K562 (cell line): Measurements from ENCODE around the gene FHIT. TPM values are rescaled to one million over a fixed set of nuclear protein-coding genes. Genes with fewer than 3 reads are reported as not detected.

ENCODE experiments used
- ATAC-seq: fragments of 200-7000 bp; cut with Tn5 transposase; 3 replicates; pipeline ENCODE4 v1.9.1; 2020; ENCODE audit warnings: moderate library complexity
- BruUV-seq: library from RNA; stranded (reverse); fragments of 400-500 nt; replicated peaks from 2 replicates; lab custom pipeline; 2021; lab: Mats Ljungman, UMichigan
- CTCF ChIA-PET: fragments of 300-600 bp; formaldehyde crosslinking; extraction: SDS; loops from one replicate; lab custom pipeline; 2021; ENCODE audit warnings: low intra/inter-chr PET ratio; lab: Yijun Ruan, JAX
- POLR2A ChIA-PET: fragments of 300-600, 350-650 bp; sonication (Branson Sonifier 250); formaldehyde crosslinking; extraction: SDS; loops from one replicate; lab custom pipeline; 2021; ENCODE audit warnings: antibody characterized with exemption, inconsistent platforms; lab: Yijun Ruan, JAX
- DNase-seq, 4 experiments: peaks; one replicate each; pipeline versions ENCODE4 v3.0.0 to v3.0.0-alpha.2; 2011 to 2018; ENCODE audit warnings: low spot score in 3 of 4, mixed read lengths in 3 of 4; ENCODE audit errors: extremely low read depth in 1 of 4
- FAIRE-seq: peaks from 2 replicates; lab custom pipeline; 2011; peaks lifted over from hg19 to GRCh38; lab: Jason Lieb, UNC
- H2AFZ ChIP-seq: 2 replicates; pipeline ENCODE4 v1.6.0; 2011; ENCODE audit warnings: low read depth, low read length, control low read depth, inconsistent platforms
- H3K27ac ChIP-seq: fragments of 200-600 bp; 3 replicates; pipeline ENCODE4 v1.8.0; 2011; ENCODE audit warnings: low read depth, mild to moderate bottlenecking, control low read depth, inconsistent platforms, low read length, moderate library complexity, mixed read lengths; ENCODE audit errors: extremely low read depth
- H3K27me3 ChIP-seq, 2 experiments: fragments of 300-600 bp in 1 of 2; 2 replicates in 1 of 2; 3 replicates in 1 of 2; pipeline versions ENCODE4 v1.6.0 to v1.8.0; 2011; ENCODE audit warnings: inconsistent platforms in 2 of 2, low read length in 2 of 2, mild to moderate bottlenecking in 1 of 2, mixed read lengths in 1 of 2, moderate library complexity in 1 of 2; ENCODE audit not compliant: control insufficient read depth in 2 of 2, insufficient read depth in 2 of 2
- H3K36me3 ChIP-seq: fragments of 300-600 bp; 3 replicates; pipeline ENCODE4 v1.8.0; 2011; ENCODE audit warnings: mild to moderate bottlenecking, low read length, inconsistent platforms; ENCODE audit not compliant: control insufficient read depth, insufficient read depth
- H3K4me1 ChIP-seq, 2 experiments: fragments of 200-600 bp in 1 of 2; replicated peaks in 1 of 2; 2 replicates in 1 of 2; 3 replicates in 1 of 2; pipeline versions ENCODE4 v1.5.1 to v1.8.0; 2011; ENCODE audit warnings: inconsistent platforms in 2 of 2, low read length in 2 of 2, mild to moderate bottlenecking in 1 of 2, mixed read lengths in 1 of 2, moderate library complexity in 1 of 2; ENCODE audit not compliant: control insufficient read depth in 2 of 2, insufficient read depth in 2 of 2
- H3K4me2 ChIP-seq: 2 replicates; pipeline ENCODE4 v1.6.1; 2011; ENCODE audit warnings: low read length, control low read depth, inconsistent platforms, mixed read lengths; ENCODE audit not compliant: insufficient read depth
- H3K4me3 ChIP-seq: fragments of 200-600 bp; sonication (generic), shearing (Covaris generic); 2 replicates; pipeline ENCODE4 v1.5.1; 2016; ENCODE audit warnings: control low read depth, inconsistent platforms
- H3K79me2 ChIP-seq: fragments of 200-600 bp; 3 replicates; pipeline ENCODE4 v1.8.0; 2011; ENCODE audit warnings: low read length, inconsistent platforms; ENCODE audit not compliant: control insufficient read depth, insufficient read depth
- H3K9ac ChIP-seq, 2 experiments: 2 replicates each; pipeline versions ENCODE4 v1.6.0 to v1.6.1; 2011; ENCODE audit warnings: low read depth in 2 of 2, low read length in 2 of 2, control low read depth in 1 of 2, inconsistent platforms in 1 of 2, mild to moderate bottlenecking in 1 of 2, mixed read lengths in 1 of 2; ENCODE audit not compliant: insufficient read depth in 1 of 2
- H3K9me1 ChIP-seq: one replicate; pipeline ENCODE4 v1.6.0; 2011; ENCODE audit warnings: inconsistent platforms, mild to moderate bottlenecking, low read length, moderate library complexity; ENCODE audit not compliant: control insufficient read depth, insufficient read depth
- H3K9me3 ChIP-seq: replicated peaks from 2 replicates; pipeline ENCODE4 v1.5.1; 2011; ENCODE audit warnings: low read depth, low read length, inconsistent platforms; ENCODE audit not compliant: control insufficient read depth, insufficient read depth
- H4K20me1 ChIP-seq: replicated peaks from 2 replicates; pipeline ENCODE4 v1.6.1; 2011; ENCODE audit warnings: low read length, inconsistent platforms, mixed read lengths; ENCODE audit not compliant: control insufficient read depth, insufficient read depth
- CEBPB ChIP-seq: fragments of 450-650 bp; IDR thresholded peaks from 2 replicates; pipeline ENCODE4 v1.6.1; 2016; ENCODE audit warnings: missing genetic modification characterization, missing compliant biosample characterization
- FOXJ2 ChIP-seq: fragments of 200-800 bp; sonication (Bioruptor generic); IDR thresholded peaks from 2 replicates; pipeline ENCODE4 v1.6.1; 2016; ENCODE audit warnings: missing genetic modification characterization, missing compliant biosample characterization
- HLTF ChIP-seq: fragments of 450-650 bp; IDR thresholded peaks from 2 replicates; pipeline ENCODE4 v1.6.1; 2016
- ILF3 ChIP-seq: fragments of 450-650 bp; IDR thresholded peaks from 2 replicates; pipeline ENCODE4 v1.6.1; 2018; ENCODE audit warnings: antibody characterized with exemption, mild to moderate bottlenecking, moderate library complexity, borderline replicate concordance
- MCM3 ChIP-seq: fragments of 450-650 bp; IDR thresholded peaks from 2 replicates; pipeline ENCODE4 v1.6.1; 2016
- MEF2D ChIP-seq: conservative IDR thresholded peaks from 2 replicates; pipeline ENCODE4 v1.6.1; 2016; ENCODE audit warnings: low read depth, missing genetic modification characterization, missing compliant biosample characterization
- SNIP1 ChIP-seq: fragments of 450-650 bp; IDR thresholded peaks from 2 replicates; pipeline ENCODE4 v1.7.1; 2017; ENCODE audit warnings: low read depth, mild to moderate bottlenecking
- ZNF12 ChIP-seq: sonication (generic); formaldehyde crosslinking; IDR thresholded peaks from 2 replicates; pipeline ENCODE4 v1.4.0; 2020; ENCODE audit warnings: mild to moderate bottlenecking, missing genetic modification reagents
- ZNF134 ChIP-seq: fragments of 250-450 bp; sonication (Bioruptor Pico); conservative IDR thresholded peaks from 2 replicates; pipeline ENCODE4 v1.4.0; 2020
- ZNF586 ChIP-seq: fragments of 450-650 bp; formaldehyde crosslinking; conservative IDR thresholded peaks from 2 replicates; pipeline ENCODE4 v1.4.0; 2020; ENCODE audit warnings: mild to moderate bottlenecking, moderate library complexity
- WGBS: fragments of 100-300 bp; shearing (Covaris generic); methylation state at CpG from one replicate; pipeline ENCODE4 v1.1.6; 2016; ENCODE audit warnings: low coverage, mixed read lengths; ENCODE audit not compliant: insufficient coverage; ENCODE audit errors: missing lambda C conversion rate; 5-methylcytosine and 5-hydroxymethylcytosine counted together
- in situ Hi-C: fragments of 300-500 bp; cut with MboI; formaldehyde crosslinking; loops from 4 replicates; pipeline ENCODE4 v1.15.0; 2018; ENCODE audit warnings: inconsistent platforms, mixed read lengths
- intact Hi-C: fragments of 100-400 bp; cut with micrococcal nuclease; formaldehyde crosslinking; loops from 2 replicates; pipeline ENCODE4 v1.14.2; 2022
- polyA plus RNA-seq, 8 experiments: library from polyadenylated mRNA; depleted of rRNA in 4 of 8; stranded (reverse) in 5 of 8; unstranded in 3 of 8; fragments of >200 nt; fragmentation: Nextera tagmentation in 2 of 8; fragmentation: Illumina TruSeq in 1 of 8; extraction: Ambion mirVana in 2 of 8; extraction: Trizol in 1 of 8; gene quantifications; 2 replicates each; pipeline versions ENCODE4 v1.2.1 to v1.2.3, GENCODE V29; 2011 to 2014; ENCODE audit warnings: inconsistent platforms in 1 of 8, missing spikeins in 1 of 8
- total RNA-seq, 7 experiments: library from RNA; depleted of rRNA in 6 of 7; stranded (reverse); fragments of >200 nt in 6 of 7; fragmentation: Illumina TruSeq in 2 of 7; extraction: Trizol in 2 of 7; gene quantifications; 2 replicates each; pipeline versions ENCODE4 v1.2.1 to v1.2.3, GENCODE V29; 2011 to 2021; ENCODE audit warnings: low replicate concordance in 1 of 7
- TF ChIP-seq, protein P1 (sequence below): sonication (generic); formaldehyde crosslinking; IDR thresholded peaks from 2 replicates; pipeline ENCODE4 v1.8.0; 2023; ENCODE audit warnings: mild to moderate bottlenecking, missing genetic modification reagents

Gene FHIT
- total and polyA plus RNA-seq, 9 of the 15 experiments (the other 6 are each of a cell fraction or from before 2014, with no cell fraction given), result 1.7 to 9.1 (median 4.3) TPM

DNA sequence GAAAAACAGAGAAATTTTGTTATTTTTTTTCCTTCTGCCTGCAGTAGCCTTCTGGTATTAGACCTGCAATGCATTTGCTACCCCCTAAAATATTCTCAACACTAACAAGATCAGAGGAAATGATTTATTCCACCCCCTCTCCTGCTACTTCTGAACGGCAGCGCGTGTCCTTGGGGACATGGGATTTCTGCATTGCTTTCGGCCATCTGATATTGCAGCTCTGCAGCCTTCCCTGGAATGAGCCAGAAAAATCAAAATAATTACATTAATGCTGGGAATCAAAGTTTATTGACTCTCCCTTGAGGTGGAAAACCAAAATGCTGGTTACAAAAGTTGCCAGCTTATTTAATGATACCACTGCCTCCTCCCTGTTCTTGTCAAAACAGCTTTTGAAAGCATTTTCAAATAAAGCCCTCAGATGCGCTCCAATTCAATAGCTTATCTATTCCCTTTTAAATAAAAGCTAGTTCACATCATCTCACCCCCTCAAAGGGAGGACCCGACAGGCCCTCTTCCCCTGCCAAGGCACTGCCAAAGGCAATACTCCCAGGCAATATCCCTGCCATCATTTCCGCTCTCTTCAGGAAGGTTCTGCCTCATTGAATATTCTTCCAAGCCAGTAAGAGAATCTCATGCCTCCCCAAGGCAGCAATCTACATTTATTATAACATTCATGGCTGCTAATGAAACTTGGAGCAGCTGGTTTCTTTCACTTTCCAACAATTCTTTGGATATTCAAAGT lies 96.6 kb downstream of the FHIT start:
- Histone ChIP-seq H3K4me1 (no peaks in the 10 kb centered on the region), H3K9me3 (no peaks in the 10 kb centered on the region), H3K27me3 (no peaks in the 10 kb centered on the region), H3K4me2 (no peak overlapping the region), H2AFZ (no peak overlapping the region), H3K79me2 (no peaks in the 10 kb centered on the region), H3K36me3 (no peaks in the 10 kb centered on the region), H3K4me3 (no peak overlapping the region), H3K27ac (no peak overlapping the region), H3K9me1 (no peaks in the 10 kb centered on the region), H3K9ac (no peak overlapping the region), H4K20me1 (no peaks in the 10 kb centered on the region)
- no peak for TF ChIP-seq MEF2D (tag)
- no peak for TF ChIP-seq ZNF12
- TF ChIP-seq SNIP1, result no peak
- no peak for TF ChIP-seq ILF3
- ChIA-PET POLR2A (no interaction called here), CTCF (no interaction called here)
- intact Hi-C loops (no loop called here), in situ Hi-C loops (no loop called here)
- no TSS peak for BruUV-seq
- no peak for FAIRE-seq
- 76% methylated on average over 7 of the region's 7 CpGs for WGBS
- no peak for ATAC-seq
- no peak for DNase-seq

DNA sequence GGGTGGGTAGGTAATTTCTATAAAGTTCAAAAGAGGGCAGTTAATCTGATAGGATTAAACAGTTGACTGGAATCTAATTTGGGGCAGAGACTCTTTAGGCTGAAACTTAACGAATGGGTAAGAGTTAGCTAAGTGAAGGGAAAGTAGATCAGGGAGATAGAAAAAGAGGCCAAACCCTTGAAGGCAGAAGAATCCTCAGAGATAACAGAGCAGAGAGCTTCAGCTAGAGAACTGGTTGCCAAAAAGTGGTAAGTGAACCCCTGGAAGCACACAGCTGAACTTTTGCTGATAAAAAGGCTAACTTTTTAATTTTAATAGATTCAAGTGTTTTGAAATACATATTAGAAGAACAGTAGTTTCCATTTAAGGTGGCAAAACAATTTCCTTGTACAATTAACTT lies 99.2 kb downstream of the FHIT start:
- Histone ChIP-seq H3K9me1 (no peaks in the 10 kb centered on the region), H3K9ac (no peak overlapping the region), H3K79me2 (no peaks in the 10 kb centered on the region), H3K9me3 (no peaks in the 10 kb centered on the region), H4K20me1 (no peaks in the 10 kb centered on the region), H3K27ac (no peak overlapping the region), H2AFZ (no peak overlapping the region), H3K4me2 (no peak overlapping the region), H3K27me3 (no peaks in the 10 kb centered on the region), H3K36me3 (no peaks in the 10 kb centered on the region), H3K4me1 (no peaks in the 10 kb centered on the region), H3K4me3 (no peak overlapping the region)
- intact Hi-C loops (no loop called here), in situ Hi-C loops (no loop called here)
- FAIRE-seq (no peak), ATAC-seq (no peak), DNase-seq (no peak)
- CTCF ChIA-PET, result no interaction called here
- BruUV-seq, result no TSS peak
- POLR2A ChIA-PET, result interaction anchor here (0.6 kb wide), 2 partner anchors 379 to 1542 kb away, joined by 3 read pairs; no protein-coding TSS in a partner anchor
- 6% methylated on average over 1 of the region's 1 CpG for WGBS
- TF ChIP-seq ZNF134 (no peak), CEBPB (tag) (no peak), FOXJ2 (no peak), ZNF586 (CRISPR knock-in tag) (no peak), HLTF (no peak), MCM3 (no peak)
- TF ChIP-seq, protein P1, sequence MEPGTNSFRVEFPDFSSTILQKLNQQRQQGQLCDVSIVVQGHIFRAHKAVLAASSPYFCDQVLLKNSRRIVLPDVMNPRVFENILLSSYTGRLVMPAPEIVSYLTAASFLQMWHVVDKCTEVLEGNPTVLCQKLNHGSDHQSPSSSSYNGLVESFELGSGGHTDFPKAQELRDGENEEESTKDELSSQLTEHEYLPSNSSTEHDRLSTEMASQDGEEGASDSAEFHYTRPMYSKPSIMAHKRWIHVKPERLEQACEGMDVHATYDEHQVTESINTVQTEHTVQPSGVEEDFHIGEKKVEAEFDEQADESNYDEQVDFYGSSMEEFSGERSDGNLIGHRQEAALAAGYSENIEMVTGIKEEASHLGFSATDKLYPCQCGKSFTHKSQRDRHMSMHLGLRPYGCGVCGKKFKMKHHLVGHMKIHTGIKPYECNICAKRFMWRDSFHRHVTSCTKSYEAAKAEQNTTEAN, result no peak
